AG08396 (cell line): ENCODE data around the gene HELZ.
"Not testable (repeated sequence)": the region's sequence is repeated elsewhere in the genome, so short reads cannot be mapped to it uniquely, and the experiment has no call there.

Experiments used
- DNase-seq: peaks from one replicate; pipeline ENCODE4 v3.0.0; 2012; ENCODE audit warnings: low spot score, mixed read lengths

HELZ gene

DNA sequence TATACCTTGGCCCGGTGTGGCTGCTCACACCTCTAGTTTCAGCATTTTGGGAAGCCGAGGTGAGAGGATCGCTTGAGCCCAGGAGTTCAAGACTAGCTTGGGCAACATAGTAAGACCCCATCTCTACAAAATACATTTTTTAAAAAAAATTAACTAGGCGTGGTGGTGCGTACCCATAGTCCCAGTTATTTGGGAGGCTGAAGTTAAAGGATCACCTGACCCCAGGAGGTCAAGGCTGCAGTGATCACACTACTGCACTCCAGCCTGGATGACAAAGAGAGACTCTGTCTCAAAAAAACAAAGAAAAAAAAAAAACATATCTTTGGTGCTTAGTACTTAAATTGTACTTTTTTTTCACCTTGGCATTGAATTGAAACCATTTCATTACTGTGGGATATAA, 101.7 kb downstream of the HELZ start:
- no peak for DNase-seq

DNA sequence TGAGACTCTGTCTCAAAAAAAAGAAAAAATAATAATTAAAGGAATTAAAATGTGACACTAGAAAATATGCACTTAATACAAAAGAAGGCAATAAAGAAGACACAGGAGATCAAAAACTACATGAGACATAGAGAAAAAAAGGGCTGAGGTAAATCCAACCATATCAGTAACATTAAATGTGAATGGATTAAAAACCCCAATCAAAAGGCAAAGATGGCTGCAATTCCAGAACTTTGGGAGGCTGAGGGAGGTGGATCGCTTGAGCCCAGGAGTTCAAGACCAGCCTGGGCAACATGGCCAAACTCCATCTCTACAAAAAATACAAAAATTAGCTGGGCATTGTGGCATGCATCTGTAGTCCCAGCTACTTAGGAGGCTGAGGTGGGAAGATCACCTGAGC, 103.0 kb downstream of the HELZ start:
- DNase-seq, result not testable (repeated sequence)

DNA sequence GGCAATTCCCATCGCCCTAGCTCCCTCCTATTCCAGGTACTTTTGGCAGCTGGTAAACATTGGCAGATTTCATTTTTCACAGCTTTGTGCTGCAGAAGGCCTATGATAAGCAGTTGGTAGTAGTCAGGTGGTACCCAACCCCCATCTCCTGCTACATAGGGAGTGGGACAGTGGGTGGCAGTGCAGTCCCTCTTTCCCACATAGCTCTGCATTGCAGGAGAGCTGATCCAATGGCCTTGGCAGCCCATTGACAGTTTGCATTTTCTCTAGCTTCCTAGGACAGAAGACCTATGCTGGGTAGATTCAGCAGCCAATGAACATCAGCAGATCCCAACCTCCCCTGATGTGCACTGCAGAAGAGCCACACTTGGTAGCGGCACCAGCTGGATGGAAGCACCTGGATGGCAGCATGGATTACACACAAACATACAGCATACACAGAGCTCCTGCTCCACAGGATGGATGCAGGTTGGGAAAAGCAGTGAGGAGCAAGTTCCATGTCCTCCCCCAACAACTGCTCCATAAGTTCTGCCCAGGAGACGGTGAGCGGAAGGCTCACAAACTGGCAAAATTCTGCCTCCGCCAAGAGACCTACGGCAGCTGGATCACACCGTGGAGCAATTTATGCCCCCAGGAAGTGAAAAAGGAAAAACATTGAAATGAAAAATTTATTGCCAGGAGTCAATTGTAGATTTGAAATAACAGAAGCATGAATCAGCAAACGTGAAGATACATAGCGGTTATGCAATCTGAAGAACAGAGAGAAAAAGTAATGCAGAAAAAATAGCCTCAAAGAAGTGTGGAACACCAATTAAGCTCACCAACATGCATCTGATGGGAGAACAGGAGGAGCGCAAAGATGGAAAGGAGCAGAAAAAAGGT, 105.0 kb downstream of the HELZ start:
- no peak for DNase-seq

DNA sequence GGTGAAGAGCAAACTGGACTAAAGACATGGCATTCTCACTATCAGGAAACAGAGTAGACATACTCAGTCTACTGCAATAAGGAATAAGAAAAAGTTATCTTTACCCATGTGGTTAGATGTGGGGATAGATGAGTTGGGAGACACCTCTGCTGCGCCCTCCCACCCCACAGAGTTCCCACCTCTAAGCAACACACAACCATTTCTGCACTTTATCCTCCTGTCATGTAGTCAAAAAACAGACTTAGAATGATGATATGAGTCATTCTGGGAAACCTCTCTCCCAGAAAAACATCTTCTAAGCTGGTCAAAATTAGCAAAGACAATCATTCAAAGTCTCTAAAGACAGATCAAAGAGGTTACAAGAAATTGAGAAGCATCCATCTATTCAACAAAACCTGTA, 105.7 kb downstream of the HELZ start:
- DNase-seq, result no peak

DNA sequence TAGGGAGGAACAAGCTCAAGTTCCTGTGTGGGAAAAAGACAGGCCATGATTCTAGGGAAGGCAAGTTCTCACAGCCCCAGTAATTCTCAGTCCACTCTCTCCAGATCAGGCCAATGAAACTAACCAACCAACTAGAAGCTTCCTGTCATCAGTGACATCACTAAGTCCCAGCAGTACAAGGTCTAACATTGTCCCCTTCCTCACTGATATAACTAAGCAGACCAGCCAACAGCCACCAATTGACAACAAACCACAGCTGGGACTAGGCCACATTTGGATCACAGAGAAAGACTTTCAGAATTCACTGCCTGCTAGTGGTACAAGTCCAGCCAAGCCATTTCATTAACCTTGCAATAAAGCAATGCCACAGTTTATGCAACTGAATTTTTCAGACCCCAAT, 106.6 kb downstream of the HELZ start:
- DNase-seq, result no peak

DNA sequence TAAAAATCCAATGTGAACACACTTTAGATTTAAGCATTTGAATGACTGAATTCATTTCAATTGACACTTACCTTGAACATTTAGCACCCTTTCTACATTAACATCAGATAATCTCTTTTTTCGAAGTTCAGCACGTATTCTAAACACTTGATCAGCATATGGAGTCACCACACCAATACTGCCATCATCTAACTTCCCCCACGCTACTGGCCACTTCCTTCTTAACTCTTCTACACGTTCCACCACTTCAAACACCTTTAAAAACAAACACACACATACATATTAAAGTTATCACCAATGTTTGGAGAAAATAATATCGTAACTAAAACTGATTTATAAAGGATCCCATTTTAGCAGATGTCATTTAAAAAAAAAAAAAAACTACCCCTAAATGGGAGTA, 107.1 kb downstream of the HELZ start:
- no peak for DNase-seq

DNA sequence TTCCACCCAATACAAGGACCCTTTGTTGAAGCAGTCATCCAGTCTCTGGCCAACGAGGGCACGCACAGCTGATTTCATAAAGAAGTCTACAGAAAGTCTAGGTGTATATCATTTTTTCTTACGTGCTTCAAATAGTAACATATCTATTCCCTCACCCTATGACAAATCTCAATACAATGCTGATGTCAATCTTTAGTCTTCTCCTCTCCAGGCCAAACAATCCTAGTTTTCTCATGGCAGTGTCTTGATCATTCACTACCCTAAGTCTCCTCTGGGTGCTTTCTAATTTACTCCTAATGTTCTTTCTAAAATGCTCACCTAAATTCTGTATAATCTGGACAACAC, 108.0 kb downstream of the HELZ start:
- no peak for DNase-seq

DNA sequence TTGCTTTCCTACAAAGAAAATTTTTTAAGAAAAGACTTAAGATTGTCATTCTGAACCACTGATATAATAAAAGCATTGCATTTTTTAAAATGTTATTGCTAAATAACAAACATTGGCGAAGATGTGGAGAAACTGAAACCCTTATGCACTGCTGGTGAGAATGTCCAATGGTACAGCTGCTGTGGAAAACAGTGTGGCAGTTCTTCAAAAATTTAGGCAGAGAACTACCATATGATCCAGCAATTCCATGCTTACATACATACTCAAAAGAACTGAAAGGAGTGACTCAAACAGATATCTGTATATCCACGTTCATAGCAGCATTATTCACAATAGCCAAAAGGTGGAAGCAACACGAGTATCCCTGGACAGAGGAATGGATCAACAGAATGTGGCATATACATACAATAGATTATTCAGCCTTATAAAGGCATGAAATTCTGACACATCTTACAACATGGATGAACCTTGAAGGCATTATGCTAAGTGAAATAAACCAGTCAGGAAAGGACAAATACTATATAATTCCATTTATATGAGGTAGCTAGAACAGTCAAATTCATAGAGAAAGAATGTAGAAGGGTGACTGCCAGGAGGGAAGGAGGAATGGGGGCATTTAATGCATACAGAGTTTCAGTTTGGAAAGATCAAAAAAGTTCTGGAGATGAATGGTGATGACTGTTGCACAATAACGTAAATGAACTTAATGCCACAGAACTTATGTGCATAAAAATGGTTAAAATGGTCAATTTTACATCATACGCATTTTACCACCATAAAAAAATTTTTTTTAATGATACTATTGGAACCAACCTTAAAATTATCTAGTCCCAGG, 108.6 kb downstream of the HELZ start:
- no peak for DNase-seq

DNA sequence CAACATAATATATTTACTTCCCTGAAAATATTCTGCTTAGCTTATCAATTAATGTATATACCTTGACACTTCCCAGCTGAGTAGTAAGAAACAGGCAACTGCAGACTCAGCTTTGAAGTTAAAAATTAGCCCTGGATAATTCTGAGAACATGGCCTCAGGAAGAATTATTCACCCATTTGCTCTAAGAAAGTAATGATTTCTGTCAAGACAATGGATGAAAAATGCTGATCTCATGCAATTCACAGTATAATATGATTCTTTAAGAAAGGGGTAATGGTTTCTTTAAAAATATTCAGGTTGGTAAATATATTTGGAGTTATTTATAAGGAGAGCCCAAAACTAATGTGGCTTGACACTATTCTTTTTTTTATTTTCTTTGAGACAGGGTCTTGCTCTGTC, 111.8 kb downstream of the HELZ start:
- no peak for DNase-seq

DNA sequence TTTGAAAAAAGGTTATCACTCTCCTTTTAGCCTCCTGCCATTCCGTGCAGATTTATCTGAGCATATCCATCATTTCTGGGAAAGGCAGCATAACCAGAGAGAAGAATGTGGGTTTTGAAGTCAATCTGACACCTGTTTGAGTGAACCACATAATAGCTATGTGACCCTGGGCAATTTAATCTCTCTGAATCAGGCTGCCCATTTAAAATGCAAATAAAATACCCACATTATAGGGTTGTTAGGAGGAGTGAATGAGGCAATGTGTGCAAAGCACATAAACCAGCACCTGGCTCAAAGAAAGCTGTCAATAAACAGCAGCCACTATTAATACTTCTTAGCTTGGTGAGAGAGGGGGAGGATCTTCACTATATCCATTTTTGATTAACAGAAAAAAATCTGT, 112.6 kb downstream of the HELZ start:
- DNase-seq, result no peak

DNA sequence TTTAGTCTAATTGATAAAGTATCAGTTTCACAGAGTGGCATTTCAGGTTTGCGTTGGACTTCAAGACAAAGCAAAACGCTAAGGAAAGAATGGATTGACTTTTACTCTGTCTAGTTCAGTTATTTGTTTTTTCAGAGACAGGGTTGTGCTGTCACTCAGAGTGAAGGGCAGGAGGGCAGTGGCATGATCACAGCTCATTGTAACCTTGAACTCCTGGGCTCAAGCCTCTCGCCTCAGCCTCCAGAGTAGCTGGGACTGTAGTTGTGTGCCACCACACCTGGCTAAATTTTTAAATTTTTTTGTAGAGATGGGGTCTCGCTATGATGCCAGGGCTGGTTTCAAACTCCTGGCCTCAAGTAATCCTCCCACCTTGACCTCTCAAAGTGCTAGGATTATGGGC, 114.2 kb downstream of the HELZ start:
- no peak for DNase-seq

DNA sequence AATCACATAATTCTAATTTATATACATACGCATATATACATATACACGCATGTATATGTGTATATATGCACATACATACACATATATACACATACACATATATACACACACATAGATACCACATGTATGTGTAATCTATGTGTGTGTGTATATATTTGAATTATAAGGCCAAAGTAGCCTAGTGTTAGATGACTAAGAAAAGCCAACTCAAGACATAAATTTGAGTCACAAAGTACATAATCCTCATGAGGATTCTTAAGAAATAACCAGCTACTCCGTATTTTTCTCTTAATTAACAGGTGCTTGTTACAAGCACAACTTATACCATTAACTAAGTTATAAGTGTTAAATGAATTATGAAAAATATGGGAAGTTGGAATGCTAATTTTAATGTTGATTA, 115.7 kb downstream of the HELZ start:
- DNase-seq, result no peak

DNA sequence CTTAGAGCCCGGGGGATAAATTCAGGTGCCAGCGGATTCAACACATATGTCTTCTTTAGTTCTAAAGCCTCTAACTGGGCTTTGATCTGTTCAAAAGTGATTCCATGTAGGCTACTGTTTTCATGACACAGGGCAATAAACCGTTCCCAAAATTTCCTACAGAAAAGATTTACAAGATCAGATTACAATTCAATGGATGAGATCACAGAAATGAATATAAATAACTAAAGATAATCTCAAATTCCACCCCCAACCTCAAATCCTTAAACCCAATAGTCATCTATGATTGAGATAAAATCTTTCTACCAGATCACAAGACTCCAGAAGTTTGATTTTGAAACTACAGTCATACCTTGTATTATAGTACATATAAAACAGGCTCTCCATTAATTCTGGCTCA, 116.3 kb downstream of the HELZ start:
- no peak for DNase-seq

DNA sequence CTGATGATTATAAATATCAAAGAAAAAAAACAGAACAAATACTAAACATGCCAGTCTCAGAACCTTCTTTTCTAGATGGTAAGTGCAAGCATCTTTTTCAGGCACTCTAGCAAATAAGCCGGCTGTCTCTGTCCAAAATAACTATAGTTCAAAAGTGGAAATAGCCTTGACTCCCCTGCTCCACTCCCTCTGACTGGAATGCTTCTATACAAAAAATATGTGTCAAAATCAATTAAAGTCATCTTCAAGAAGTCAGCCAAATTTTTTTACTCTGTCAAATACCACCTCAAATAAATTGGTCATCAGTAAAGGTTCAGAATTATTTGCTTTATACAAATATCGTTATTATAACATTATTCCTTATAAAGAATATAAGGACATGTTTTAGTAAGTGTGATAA, 117.1 kb downstream of the HELZ start:
- DNase-seq, result no peak

DNA sequence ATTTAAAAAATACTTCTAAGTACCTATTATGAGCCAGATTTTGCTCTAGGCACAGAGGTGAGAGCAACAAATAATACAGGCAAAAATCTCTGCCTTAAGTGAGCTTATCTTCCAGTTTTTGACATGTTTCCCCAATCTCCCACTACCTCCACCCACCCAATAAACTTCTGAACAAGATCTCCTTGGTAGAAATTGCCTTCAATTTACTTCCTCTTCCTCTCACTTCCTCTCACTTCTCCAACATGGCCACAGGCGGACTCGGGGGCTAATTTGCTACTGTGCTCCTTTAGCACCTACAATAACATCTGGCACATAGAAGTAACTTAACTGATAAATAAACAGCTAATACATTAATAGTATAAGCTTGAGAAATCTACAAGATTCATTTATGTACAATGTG, 118.0 kb downstream of the HELZ start:
- no peak for DNase-seq

DNA sequence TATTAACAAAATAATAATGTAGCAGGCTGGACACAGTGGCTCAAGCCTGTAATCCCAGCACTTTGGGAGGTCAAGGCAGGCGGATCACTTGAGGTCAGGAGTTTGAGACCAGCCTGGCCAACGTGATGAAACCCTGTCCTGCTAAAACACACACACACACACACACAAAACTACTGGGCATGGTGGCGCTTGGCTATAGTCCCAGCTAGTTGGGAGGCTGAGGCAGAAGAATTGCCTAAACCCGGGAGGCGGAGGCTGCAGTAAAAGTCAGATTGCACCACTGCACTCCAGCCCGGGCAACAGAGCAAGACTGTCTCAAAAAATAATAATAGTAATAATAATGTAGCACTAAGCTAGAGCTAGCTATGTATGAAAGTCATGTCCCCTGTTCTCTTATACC, 118.5 kb downstream of the HELZ start:
- not testable (repeated sequence) for DNase-seq

DNA sequence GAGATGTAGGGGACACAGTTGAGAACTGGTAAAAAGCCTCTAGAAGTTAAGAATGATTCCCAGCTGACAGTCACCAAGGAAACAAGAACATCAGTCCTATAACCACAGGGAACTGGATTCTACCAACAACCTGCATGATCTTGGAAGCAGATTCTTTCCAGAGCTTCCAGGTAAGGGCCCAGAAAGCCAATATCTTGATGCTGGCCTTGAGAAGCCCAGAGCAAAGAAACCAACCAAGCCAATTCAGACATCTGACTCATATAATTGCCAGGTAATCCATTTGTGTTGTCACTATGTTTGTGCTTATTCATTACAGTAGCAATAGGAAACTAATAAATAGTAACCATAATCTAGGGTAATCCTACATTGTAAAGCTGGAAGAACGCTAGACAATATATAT, 119.1 kb downstream of the HELZ start:
- DNase-seq, result no peak

DNA sequence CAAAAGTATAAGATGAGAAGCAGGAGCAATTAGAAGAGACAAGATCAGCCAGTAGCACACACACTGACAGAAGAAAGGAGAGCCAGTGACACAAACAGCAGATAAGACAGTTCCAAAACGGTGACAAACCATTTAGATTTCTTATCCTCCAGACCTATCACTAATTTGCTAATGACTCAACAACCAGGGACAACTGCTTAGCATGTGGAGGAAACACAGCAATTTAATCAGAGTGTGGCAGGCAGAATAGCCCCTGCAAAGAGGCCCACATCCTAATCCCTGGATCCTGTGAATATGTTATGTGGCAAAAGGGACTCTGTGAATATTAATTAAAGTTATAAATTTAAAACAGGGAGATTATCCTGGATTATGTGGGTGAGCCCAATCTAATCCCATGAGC, 119.6 kb downstream of the HELZ start:
- no peak for DNase-seq

DNA sequence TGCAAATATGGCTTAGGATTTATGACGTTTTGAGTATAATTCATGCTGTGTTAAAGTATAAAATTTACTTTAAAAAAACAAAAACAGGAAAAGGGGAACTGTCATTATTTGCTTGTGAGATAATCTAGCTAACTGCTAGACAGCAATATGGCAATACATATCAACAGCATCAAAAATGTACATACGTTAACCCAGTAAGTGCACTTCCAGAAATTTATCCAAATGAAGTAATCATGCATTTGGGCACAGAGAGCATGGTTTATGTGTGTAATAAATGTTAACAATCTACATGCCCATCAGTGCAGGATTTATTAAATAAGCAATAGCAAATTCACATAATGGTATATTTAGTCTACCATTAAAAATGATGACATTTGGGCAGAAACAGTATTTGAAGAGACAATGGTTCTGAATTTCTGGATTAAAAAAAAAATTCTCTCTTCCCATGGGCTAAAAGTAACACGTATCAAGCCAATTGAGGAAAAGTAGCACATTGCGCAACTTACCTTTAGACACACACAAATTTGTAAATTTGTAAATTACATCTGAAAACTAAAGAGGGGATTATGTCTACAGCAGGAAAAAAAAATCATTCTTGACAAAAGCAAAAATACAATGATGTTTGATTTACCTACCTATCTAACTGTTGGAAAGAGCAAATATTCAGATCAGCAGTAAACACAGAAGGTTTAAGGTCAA, 120.4 kb downstream of the HELZ start:
- DNase-seq, result no peak

DNA sequence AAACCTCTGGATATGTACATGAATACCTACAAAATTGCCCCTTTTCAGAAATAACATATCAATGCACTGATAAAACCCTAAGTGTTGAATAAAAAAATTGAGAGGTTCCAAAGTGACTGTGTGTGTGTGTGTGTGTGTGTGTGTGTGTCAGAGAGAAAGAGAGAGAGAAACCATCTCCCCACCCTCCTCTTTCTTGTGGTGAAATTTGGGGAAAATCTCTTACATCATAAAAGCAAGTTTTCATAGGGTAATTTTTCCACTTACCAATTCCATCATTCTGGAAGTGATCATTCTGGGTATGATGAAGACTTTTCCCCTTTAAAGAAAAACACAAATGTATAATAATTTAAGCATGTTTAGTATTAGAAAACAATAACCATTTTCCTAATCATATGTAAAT, 121.3 kb downstream of the HELZ start:
- no peak for DNase-seq

DNA sequence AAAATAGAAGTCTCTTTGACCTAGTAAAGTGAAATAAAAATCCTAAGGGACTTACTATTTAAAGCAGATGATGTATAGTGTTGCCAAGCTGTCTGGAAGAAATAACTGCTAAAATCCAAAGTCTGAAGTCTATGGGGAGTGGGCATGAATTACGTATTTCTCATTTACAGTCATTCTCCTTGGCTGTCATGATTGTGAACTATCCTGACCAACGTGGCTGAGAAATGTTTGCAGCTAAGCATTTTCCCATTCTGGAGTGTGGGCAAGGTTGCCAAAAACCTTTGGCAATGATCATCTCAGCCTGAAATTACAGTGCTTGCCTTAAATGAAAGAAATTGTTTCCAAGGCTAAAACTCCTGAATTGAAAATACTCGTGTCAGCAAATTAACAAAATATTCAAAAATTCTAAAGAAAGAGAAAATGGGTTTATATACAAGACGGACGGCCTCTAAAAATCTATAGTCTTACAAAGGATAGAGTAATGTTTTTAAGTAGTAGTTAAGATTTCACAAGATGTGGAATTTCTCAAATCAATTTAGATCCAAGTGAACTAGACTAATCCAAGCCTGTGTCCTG, 123.6 kb downstream of the HELZ start:
- DNase-seq, result no peak

DNA sequence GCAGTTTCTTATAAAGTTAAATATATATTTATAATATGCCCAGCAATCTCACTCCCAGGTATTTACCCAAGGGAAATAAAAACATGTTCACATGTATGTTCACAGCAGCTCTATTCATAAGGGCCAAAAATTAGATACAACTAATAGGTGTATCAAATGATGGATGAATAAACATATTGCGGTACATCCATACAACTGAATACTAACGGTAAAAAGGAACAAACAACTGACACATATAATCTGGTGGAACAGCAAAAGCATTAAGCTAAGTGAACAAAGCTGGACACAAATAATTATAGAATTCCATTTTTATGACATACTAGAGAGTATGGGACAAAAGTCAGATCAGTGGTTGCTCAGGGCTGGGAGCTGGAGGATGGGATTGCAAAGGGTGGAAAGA, 125.9 kb downstream of the HELZ start:
- no peak for DNase-seq
